Mucosa of stomach (tissue), 1 donor: ENCODE results near the gene EGR4.
"Not testable (repeated sequence)": the region's sequence is repeated elsewhere in the genome, so short reads cannot be mapped to it uniquely, and the experiment has no call there.

Source experiments
- H3K27me3 ChIP-seq: one replicate; pipeline ENCODE4 v1.7.0; 2013; ENCODE audit warnings: mild to moderate bottlenecking, low read length; ENCODE audit not compliant: control insufficient read depth, insufficient read depth
- H3K36me3 ChIP-seq: one replicate; pipeline ENCODE4 v1.7.0; 2013; ENCODE audit warnings: low read length; ENCODE audit not compliant: control insufficient read depth, insufficient read depth
- H3K4me1 ChIP-seq: one replicate; pipeline ENCODE4 v1.7.0; 2013; ENCODE audit warnings: mild to moderate bottlenecking, low read length; ENCODE audit not compliant: control insufficient read depth, insufficient read depth
- H3K4me3 ChIP-seq: one replicate; pipeline ENCODE4 v1.7.0; 2013; ENCODE audit warnings: low read length
- H3K9ac ChIP-seq: one replicate; pipeline ENCODE4 v1.7.0; 2013; ENCODE audit warnings: mild to moderate bottlenecking, low read length, moderate library complexity
- H3K9me3 ChIP-seq: one replicate; pipeline ENCODE4 v1.7.0; 2013; ENCODE audit warnings: mild to moderate bottlenecking, low read length, moderate library complexity; ENCODE audit not compliant: control insufficient read depth
- donor health status: Pancreatic carcinoma.

Gene EGR4

DNA sequence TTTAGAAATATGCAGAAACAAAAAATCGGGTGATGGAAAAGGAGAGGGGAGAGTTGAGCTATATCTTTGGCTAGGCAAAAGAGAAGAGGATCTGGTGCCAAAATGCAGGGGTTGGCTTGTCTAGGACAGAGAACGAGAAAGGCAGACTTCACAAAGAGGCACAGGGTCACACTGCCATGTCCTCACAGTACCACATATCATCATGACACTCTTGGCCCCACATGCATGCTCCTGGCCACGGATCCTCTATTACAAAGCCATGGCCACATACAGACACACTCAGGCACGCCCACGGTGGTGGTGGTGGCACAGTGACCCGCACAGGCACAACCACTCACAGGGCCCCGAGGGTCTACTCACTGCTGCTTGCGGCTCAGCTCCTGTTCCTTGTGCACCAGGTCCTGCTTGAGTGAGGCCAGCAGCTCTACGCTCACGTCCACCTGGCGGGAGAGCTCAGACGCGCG is 24.9 kb downstream of the EGR4 start:
- H3K27me3 ChIP-seq: peaks cover 24% of the 10 kb centered on the region

DNA sequence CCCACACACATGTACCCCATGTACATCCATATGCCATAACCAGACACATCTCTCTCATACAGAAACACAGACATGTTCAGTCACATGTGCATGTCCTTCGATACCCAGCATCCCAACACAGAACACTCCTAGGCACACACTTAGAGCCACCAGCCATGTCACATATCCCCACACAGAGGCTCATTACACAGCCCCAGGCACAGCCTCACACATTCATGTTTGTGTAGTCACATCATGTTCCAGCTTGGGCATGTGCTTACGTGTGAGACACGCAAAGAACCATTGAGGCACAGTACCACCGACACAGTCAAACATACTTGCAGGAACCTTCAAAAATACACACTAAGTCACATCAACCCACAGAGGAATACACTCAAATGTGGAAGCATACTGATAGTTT is 26.3 kb downstream of the EGR4 start:
- Histone ChIP-seq H3K27me3 (peaks cover 24% of the 10 kb centered on the region), H3K4me3 (no peak overlapping the region), H3K9me3 (no peaks in the 10 kb centered on the region), H3K4me1 (peaks cover 10% of the 10 kb centered on the region), H3K36me3 (no peaks in the 10 kb centered on the region), H3K9ac (no peak overlapping the region)

More for the DNA sequence above, 24.9 kb downstream of the EGR4 start:
- Histone ChIP-seq H3K36me3 (no peaks in the 10 kb centered on the region), H3K9ac (no peak overlapping the region), H3K4me1 (peaks cover 10% of the 10 kb centered on the region), H3K4me3 (no peak overlapping the region), H3K9me3 (no peaks in the 10 kb centered on the region)

DNA sequence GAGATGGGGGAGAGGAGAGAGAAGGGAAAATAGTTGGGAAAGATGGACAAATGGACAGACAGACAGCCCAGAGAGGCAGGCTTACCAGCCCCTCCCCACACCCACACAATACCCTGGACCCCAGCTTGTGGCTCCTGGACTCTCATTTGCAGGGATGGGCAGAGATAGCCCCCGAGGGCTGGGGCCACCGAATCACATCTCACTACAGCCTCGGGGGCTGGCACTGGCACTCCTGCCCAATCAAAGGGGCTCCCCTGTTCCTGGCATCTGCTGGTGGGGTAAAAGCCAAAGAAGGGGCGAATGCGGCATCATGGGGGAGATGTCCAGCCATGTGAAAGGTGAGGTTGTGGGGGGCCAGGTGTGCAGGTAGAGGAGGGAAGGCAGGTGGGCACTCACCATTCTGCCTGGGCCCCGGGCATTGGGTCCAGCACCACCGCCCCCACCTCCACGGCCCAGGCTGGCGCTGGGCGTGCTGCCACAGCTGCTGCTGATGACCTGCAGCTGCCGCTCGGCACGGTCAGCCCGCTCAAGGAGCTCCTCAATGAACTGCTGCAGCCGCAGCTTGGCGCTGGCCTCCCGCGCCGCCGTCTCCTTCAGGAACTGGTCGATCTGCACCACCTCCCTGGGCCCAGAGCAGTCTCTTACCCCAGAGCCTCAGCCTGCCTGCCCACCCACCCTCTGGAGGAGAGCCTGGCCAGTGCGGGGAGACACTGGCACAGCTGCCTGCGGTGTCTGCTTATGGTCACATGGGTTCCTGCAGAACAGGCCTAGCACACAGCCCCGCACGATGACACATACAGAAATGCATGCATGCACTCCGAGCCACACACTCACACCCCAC is 27.1 kb downstream of the EGR4 start:
- Histone ChIP-seq H3K27me3 (peaks cover 24% of the 10 kb centered on the region), H3K9me3 (no peaks in the 10 kb centered on the region), H3K9ac (no peak overlapping the region), H3K4me1 (peaks cover 10% of the 10 kb centered on the region), H3K36me3 (no peaks in the 10 kb centered on the region), H3K4me3 (no peak overlapping the region)

DNA sequence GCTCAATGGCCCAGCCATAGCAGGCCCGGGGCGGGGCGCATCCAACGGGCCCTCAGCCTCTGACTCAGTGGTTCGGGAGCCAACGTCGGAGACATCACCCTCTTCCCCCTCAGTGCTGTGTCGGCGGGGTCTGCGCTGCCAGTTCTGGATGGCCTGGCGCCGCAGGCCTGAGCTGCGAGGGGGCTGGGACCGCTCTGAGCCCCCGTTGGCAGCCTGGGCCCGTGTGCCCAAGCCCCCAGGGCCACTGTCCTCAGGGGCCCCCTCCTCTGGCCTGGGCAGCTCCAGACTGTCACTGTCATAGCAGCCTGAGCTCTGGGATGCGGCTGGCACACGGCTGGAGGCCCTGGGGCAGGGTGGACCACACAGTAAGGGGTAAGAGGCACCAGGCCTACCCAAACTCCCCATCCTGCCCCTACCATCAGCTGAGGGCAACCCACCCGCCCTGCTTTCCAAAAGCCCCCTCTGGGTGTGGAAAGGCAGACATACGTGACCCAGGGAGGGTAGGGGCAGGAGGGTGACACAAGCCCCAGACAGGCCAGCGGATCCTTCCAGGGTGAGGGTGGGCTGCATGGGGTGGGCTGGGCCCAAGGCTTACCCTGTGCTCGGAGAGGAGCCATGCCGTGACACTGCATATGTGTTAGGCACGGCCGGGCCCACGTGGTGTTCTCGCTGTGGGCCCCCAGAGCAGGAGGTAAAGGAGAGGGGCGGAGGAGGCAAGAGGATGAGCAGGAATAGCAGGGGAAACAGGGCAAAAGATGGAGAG is 27.9 kb downstream of the EGR4 start:
- peaks cover 24% of the 10 kb centered on the region for H3K27me3 ChIP-seq

DNA sequence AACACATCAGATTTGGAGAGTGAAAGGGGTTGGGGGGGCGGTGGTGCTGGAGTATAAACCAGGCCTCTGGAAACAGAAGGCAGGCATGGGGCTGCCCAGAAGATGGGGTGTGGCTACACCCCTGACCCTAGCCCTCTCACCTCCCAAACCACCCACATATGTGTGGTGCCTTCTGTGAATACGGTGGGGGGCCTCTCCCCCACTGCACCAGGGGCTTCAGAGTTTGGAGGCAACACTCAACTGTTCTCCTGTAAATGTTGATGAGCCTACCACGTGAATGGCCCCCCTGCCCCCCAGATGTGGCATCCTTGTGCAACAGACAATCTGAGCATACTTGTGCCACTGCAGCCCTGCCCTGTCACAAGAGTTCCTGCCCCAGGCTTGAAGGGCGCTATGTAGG is 28.6 kb downstream of the EGR4 start:
- H3K27me3 ChIP-seq: peaks cover 23% of the 10 kb centered on the region
- H3K4me3 ChIP-seq: no peak overlapping the region
- H3K9ac ChIP-seq: no peak overlapping the region
- H3K36me3 ChIP-seq: no peaks in the 10 kb centered on the region
- no peaks in the 10 kb centered on the region for H3K9me3 ChIP-seq
- peaks cover 10% of the 10 kb centered on the region for H3K4me1 ChIP-seq

More for the DNA sequence above, 27.9 kb downstream of the EGR4 start:
- Histone ChIP-seq H3K9me3 (no peaks in the 10 kb centered on the region), H3K9ac (no peak overlapping the region), H3K36me3 (no peaks in the 10 kb centered on the region), H3K4me1 (peaks cover 10% of the 10 kb centered on the region), H3K4me3 (no peak overlapping the region)

DNA sequence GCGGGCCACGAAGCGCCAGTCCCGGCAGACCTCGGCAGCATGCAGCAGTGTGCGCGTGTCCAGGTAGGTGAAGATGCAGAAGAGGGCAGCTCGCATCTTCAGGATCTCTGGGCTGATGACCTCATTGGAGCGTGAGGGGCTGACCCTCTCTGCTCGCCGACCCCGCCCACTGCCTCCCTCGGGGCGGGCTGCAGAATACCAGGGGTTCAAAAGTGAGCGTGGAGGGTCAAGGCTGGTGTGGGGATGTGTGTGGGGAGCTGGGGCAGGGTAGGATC is 29.1 kb downstream of the EGR4 start:
- H3K4me3 ChIP-seq: no peak overlapping the region
- H3K9ac ChIP-seq: no peak overlapping the region
- H3K27me3 ChIP-seq: peaks cover 20% of the 10 kb centered on the region
- H3K9me3 ChIP-seq: no peaks in the 10 kb centered on the region
- H3K4me1 ChIP-seq: peaks cover 10% of the 10 kb centered on the region
- no peaks in the 10 kb centered on the region for H3K36me3 ChIP-seq

DNA sequence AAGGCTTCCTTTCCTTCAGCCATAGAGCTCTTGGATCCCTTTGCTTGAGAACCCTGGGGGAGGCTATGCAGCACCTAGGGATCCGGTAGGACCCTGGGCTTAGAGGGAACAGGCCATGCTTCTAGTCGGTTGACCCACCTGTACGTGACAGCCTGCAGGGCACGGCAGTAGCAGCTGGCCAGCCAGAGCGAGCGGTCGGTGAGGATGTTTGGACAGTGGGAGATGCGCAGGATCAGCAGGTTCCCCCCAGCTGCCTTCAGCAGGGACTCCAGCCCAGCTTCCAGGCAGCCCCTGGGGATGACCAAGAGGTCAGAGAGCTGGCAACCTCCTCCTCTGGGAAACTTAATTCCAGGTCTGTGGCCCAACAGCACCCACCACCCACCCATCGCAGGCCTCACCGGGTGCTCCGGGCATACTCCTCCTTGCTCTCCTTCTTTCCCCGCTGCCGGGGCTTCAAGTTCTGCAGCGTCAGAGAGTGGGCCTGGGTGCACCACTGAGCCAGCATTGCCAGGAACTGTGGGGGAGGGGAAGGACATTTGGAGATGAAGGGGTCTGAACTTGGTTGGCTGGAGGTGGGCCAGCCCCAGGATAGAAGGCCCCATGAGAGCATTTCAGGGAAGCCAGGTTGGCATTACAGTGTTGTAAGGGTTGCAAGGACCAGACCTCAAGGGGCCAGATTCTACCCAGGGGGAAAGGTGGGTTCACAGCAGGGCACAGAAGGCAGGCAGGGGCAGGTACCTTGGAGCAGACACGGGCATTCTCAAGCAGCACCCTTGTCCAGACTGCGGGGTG is 29.6 kb downstream of the EGR4 start:
- Histone ChIP-seq H3K9me3 (no peaks in the 10 kb centered on the region), H3K4me3 (no peak overlapping the region), H3K9ac (no peak overlapping the region), H3K4me1 (peaks cover 6% of the 10 kb centered on the region), H3K27me3 (peaks cover 17% of the 10 kb centered on the region), H3K36me3 (no peaks in the 10 kb centered on the region)

DNA sequence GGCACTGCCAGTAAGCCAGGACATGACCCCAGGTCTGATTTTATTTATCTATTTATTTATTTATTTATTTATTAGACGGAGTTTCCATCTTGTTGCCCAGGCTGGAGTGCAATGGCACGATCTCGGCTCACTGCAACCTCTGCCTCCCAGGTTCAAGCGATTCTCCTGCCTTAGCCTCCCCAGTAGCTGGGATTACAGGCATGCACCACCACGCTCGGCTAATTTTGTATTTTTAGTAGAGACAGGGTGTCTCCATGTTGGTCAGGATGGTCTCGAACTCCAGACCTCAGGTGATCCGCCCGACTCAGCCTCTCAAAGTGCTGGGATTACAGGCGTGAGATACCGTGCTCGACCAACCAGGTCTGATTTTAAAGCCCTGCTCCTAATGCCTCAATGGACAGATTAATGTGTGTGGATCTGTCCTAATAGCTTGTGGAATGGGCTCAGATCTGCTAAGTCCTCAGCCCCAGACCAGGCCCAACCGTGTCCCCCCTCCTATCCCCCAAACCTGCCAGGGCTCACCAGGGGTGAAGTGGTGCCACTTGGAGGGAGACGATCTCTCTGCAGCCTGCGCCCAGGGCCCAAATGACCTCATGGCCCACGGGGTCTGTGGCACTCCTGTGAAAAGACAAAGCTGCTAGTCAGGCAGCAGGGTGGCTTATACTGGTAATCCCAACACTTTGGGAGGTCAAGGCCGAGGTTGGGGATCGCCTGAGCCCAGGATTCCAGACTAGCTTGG is 30.5 kb downstream of the EGR4 start:
- not testable (repeated sequence) for H3K27me3 ChIP-seq, H3K9ac ChIP-seq, H3K9me3 ChIP-seq, H3K36me3 ChIP-seq, H3K4me3 ChIP-seq, H3K4me1 ChIP-seq

DNA sequence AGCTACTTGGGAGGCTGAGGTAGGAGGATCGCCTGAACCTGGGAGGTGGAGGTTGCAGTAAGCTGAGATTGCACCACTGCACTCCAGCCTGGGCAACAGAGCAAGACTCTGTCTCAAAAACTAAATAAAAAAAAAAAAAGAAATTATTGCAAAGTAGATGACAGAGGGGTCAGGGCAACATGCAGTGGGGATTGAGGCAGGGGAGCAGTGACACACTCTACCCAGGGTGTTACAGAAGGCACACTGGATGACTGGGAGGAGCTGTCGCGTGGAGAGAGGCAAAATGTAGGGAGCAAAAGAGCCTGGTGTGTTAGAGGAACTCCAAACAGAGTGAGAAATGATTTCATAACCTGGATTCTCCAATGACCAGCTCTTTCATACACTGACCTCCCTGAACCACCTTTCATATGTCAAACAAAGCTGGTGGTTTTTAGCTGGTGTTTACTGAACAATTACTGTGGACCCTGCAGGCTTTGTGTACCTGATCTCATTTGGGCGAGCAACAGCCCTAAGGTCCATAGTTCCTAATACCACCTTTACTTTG is 31.2 kb downstream of the EGR4 start:
- Histone ChIP-seq H3K9ac (no peak overlapping the region), H3K36me3 (no peaks in the 10 kb centered on the region), H3K27me3 (peaks cover 2% of the 10 kb centered on the region)

DNA sequence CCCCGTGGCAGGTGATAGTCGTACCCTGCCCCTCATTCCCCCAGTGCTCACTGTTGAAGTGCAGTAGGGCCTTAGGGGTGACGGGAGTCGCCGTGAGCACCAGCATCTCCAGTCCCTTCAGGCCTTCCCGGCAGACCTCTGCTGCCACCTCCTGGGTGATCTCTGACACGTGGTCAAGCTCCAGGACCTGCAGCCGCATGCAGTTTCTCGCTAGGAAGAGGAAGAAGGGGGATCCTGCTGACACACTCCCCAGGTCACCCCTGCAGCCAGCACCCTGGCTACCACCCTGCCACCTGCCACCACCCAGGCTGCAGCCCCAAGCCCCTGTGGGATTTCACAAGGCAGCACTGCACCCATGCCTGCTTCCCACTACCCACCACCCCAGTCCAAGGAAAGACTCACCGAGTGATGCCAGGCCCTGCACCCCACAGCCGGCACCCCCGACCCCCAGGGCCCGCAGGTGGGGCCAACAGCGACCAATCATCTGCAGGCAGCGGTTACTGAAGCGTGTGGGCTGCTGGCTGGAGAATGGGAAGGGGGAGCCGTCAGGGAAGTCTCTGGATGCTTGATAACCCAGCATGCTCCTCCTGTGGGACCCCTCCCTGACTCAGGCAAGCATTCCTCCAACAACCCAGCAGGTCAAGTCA is 32.9 kb downstream of the EGR4 start:
- no peak overlapping the region for H3K4me3 ChIP-seq
- no peaks in the 10 kb centered on the region for H3K4me1 ChIP-seq
- no peaks in the 10 kb centered on the region for H3K27me3 ChIP-seq
- no peaks in the 10 kb centered on the region for H3K36me3 ChIP-seq
- H3K9ac ChIP-seq: no peak overlapping the region
- H3K9me3 ChIP-seq: no peaks in the 10 kb centered on the region

More for the DNA sequence above, 31.2 kb downstream of the EGR4 start:
- Histone ChIP-seq H3K4me1 (no peaks in the 10 kb centered on the region), H3K9me3 (no peaks in the 10 kb centered on the region), H3K4me3 (no peak overlapping the region)

DNA sequence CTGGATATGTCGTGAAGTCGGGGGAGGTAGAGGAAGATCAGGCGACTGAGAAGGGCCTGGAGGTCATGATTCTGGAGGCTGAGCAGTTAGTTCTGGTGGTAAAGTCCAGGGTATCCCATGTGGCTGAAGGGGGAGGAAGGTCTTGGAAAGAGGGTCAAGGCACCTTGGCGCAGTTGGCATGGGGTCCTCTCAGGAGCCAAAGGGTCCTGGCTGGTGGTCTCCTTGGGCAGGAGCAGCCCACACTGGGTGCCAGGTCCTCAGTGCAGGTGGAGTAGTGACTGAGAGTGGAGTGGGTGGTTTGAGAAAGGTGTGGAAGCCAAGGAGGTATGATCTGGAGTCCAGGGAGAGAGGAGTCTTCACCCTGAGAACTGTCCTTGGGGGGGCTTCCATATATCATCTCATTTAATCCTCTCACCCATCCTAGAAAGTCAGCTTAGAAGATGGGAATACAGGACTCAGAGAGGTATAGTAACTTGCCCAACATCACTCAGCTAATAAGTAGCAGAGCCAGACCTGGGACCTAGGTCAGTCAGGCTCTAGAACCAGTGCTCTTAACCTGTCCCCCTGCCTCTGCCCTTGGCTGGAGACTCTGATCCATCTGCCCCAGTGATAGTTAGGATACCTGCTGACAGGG is 33.5 kb downstream of the EGR4 start:
- H3K36me3 ChIP-seq: no peaks in the 10 kb centered on the region
- no peaks in the 10 kb centered on the region for H3K9me3 ChIP-seq
- no peak overlapping the region for H3K4me3 ChIP-seq
- no peak overlapping the region for H3K9ac ChIP-seq
- H3K4me1 ChIP-seq: no peaks in the 10 kb centered on the region
- H3K27me3 ChIP-seq: no peaks in the 10 kb centered on the region
